ENCODE results near the gene RPL27A. TPM values are rescaled to one million over a fixed set of nuclear protein-coding genes. Genes with fewer than 3 reads are reported as not detected.
A peak's percentile ranks its signal among the peaks of the same experiment; 100 is the strongest.

RPL27A gene
- total RNA-seq, 1 donor from 2014 or later = 513 TPM

DNA sequence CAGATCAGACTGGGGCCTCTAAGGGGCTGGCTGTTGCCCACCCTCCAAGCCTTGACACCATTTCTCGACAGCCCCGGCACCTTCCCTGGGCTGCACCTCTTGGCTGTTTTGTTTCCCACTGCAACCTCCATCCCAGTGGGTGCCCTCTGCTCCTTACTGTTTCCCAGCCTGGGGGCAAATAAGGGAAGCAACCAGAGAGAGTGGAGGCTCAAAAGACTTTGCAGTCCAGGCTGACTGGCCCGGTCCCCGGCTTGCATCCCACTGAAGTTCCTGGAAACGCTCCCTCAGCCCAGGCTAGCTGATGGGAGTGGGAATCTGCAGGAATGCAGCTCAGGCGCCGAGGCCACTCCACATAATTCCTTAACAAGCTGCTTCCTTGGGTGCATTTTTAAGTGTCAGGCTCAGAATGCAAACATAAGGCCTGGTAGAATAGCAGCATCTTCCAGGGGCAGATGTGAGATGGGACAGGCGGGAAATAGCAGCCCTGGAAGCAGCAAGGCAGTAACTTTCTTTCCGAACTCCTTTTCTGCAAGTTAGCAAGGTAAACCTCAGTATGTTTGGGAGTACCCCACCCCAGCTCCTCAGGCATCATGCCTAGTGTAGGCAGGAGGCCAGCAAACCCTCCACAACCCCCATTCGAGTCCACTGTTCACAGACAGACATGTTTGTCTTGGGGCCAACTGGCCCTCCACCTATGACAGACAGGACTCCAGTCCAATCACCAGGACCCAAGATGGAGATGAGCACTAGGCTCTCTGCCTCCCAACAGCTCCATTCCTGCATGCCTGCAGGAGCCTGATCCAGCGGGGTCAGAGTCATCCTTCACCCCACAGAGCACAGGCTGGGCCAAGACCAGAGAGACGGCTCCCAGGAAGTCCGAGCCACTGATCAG is 39.3 kb downstream of the RPL27A start:
- no peak for DNase-seq (ENCODE audit: low spot score)

- DNase-seq (ENCODE audit: low spot score) = no peak
Measured at GRCh38 chr11:8722809-8723208, 40.2 kb downstream of the RPL27A start.

- no peak for DNase-seq (ENCODE audit: low spot score)
Measured at GRCh38 chr11:8723711-8724110, 41.1 kb downstream of the RPL27A start.

- no peak for DNase-seq (ENCODE audit: low spot score)
Measured at GRCh38 chr11:8724682-8725081, 42.1 kb downstream of the RPL27A start.

GRCh38 chr11:8726395-8726794 is 43.8 kb downstream of the RPL27A start:
- no peak for DNase-seq (ENCODE audit: low spot score)

GRCh38 chr11:8728563-8728962 is 46.0 kb downstream of the RPL27A start:
- DNase-seq (ENCODE audit: low spot score) = no peak

DNA sequence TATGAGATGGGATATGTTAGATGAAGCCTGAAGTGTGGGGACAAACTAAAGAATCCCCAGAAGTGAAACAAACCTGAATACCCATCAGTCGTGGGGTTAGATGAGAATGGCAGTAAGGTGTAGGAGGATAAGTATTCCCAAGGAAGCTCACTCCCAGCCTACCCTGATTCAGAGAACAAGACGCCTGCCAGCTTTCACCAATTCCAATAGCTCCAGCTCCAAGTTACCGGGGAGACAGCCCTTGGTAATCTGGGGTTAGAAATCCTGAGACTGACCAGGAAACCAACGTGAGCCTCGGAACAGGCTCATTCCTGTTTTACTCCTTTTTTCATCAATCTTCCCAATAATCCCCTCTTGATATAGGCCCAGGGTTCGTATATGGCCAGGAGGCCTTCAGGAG is 46.5 kb downstream of the RPL27A start:
- no peak for DNase-seq (ENCODE audit: low spot score)

DNA sequence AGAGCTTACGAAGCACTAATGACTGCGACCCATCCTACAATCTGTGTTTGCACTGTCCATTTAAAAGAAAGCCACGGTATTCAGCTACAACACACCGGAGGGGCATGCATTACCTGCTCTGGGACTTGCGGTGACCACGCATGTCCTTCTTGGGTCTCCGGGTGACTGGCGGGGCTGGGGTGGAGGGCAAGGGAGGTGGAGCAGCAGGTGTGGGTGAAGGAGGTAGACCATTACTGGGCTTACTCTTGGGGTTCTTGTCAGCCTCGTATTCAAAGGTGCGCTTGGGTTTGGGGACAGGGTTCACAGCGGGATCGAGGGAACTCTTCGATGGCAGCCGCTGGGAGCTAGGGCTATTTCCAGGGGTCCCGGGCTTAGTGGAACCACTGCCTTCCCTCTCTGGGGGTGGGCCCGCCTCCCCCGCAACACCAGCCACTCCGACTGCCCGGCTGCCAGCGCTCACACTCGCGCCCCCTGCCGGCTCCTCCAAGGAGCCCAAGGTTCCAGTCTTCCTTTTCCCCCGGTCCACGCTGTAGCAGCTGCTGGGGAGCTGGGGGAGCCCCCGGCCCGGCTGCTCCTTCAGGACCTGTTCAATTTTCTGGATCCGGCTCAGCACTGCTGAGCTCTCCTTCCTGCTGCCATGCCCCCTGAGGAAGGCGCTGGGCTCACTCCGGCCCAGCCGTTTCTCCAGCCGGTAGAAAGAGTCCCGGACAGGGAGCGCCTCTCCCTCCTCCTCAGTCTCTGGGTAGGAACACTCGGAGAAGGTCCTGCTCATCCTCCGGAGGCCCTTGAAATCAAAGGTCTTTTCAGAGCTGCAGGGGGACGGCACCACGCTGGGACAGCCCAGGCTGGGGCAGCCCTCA is 47.5 kb downstream of the RPL27A start:
- DNase-seq (ENCODE audit: low spot score) = no peak

DNA sequence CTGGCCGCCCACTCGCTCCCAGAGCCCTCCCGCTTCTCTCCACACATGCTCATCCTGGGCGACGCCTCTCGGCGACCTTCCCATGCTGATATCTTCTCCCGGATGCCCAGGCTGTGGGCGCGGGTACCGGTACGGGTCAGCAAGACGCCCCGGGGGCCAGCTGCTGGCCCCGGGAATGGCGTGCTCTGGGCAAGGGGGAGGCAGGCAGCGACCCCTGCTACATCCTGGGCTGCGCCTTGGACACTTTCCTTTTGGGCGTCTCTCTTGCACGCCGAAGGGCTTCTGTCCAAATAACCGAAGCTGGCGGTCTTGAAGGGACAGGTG is 48.1 kb downstream of the RPL27A start:
- DNase-seq (ENCODE audit: low spot score) = no peak

DNA sequence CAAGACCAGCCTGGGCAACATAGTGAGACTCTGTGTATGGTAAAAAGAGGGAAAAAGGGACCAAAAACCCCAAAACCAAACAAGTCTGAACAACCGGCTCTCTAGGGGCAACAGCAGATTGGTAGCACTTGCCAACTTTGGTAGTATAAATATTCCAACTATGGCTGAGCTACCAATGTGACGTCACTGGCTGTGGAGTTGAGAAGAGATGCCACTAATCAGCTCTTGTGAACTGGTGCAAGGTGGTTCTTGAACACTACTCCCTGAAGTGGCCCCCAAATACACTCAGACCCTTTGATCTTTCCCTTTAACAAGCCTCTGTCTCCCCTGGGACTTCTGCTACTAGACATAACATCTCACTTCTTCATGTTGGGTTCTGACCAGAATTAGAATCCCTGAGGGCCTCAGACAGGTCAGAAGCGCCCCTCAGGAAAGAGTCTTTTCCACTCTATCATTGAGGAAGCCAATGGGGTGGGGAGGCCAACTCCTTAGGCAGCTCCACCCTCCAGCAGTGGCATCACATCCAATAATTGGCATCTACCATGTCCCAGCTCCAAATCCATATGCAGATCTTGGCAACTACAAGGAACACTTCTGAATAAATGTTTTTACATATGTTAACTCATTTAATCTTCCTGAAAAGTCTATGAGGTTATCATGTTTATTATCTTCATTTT is 49.2 kb downstream of the RPL27A start:
- DNase-seq (ENCODE audit: low spot score) = no peak

DNA sequence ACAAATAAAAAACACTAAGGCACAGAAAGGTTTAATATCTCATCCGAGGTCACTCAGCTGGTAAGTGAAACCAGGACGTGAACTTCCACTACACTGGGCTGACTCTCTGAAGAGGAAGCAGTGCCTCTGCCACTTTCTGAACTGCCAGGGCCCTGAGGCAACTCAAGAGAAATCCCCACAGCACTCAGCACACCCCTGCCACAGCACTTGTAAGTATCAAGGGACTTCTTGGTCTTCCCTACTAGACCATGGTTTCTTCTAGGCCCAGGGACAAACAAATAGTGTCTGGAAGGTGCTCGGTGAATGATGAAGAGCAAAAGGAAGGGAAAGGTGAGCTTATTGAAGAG is 49.7 kb downstream of the RPL27A start:
- no peak for DNase-seq (ENCODE audit: low spot score)

GRCh38 chr11:8732748-8733241 is 50.2 kb downstream of the RPL27A start:
- peak; percentile 52 for DNase-seq (ENCODE audit: low spot score)

DNA sequence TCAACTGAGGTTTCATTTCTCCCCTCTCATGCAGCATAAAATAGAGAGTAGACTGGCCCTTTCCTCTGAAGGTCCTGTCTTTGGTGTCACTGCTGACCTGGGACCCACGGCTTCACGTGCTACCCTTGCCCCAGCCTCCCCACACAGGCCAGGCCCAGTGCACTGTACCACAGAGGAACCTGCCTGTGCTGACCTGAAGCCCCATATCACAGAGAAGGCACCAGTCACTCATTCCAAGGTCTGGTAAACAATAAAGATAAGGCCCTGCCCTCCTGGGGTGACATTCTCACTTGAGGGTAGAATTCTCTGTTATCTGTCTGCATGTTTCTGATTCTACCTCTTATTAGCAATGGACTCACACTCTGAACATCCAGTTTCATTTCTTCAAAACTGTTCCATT is 51.3 kb downstream of the RPL27A start:
- no peak for DNase-seq (ENCODE audit: low spot score)

DNA sequence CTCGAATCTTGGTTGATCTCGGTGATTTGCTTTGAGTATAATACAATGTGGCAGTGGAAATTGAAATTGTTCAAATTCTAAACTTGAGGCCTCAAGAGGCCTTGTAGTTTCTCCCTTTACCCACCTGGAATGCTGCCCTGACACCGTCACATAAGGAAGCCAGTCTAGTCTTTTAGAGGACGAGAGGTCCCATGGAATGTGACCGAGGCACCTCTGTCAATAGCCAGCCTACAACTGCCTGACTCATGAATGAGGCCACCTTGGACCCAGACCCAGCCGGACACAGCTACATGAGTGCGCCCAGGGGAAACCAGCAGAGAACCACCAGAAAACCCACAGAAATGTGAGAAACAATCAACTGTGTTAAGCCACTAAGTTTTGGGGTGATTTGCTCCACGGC is 52.5 kb downstream of the RPL27A start:
- DNase-seq (ENCODE audit: low spot score) = no peak

DNA sequence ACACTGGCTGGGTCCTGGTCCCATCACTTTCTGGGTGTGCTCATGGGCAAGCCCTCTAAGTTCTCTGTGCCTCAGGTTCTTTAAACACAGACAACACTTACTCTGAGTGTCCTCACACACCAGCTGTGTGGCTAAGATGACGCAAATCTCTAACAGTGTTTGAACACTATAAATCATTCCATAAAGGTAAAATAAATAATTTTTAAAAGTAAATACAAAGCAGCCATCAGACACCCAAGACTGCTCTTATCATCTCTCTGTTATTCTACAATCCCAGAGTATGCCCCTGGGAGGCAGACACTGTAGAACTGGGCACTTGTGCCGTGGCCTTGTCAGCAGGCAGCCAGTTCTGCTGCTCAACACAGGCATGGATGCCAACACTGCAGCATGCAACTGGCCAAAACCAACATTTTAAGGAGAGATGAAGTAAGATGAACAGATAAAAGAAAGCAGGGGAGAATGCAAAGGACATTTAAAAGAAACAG is 56.8 kb downstream of the RPL27A start:
- DNase-seq (ENCODE audit: low spot score) = no peak

Other genes starting within 250 kb of the RPL27A start
- 14.2 TPM for gene STK33, start 88.6 kb upstream of the RPL27A start, total RNA-seq
- gene TRIM66, start 127 bp upstream of the RPL27A start, total RNA-seq = 7.1 TPM
- 29.8 TPM for gene AKIP1, start 228.4 kb downstream of the RPL27A start, total RNA-seq

Data from mucosa of gallbladder (tissue), 1 donor.